ENCODE measurements around the gene KCNS3.

Gene KCNS3

DNA sequence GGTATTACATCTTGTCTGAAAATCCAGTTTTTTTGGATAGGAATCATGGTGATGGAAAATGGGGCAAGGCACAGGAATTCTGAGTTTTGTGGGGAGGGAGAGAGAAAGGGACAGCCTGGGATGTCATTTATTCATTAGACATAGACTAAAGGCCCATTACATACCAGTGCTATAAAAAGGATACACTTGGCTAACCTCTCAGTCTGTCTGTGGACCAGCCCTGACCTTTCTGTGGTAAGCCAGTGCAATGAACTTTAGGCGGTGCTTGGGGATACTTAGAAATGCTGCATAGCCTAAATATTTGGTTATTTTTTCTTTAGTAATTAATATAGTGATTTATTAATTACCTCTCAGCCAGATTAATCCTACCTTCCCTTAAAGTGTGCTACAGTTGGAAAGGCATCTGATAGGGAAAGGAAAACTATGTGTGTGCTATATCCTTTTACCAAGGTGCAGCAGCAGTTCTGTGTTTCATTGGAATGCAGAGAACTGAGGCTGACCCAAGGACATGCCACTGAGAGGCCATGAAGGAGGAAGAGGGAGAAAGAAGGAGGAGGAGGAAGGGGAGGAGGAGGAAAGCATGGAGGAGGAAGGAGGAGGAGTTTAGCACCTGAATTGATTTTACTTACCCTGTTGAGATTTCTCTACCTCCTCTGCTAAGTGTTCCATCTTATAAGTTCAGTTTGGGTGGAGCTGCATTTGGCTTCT is 37.5 kb downstream of the KCNS3 start:
- Histone ChIP-seq H3K27me3 (ENCODE audit: control insufficient read depth in 1 of 2, insufficient read depth in 2 of 2, low read length in 2 of 2) (no peaks in the 10 kb centered on the region), H3K4me3 (ENCODE audit: low read depth in 1 of 2, low read length in 2 of 2) (no peak overlapping the region), H3K9me3 (ENCODE audit: low read length) (no peaks in the 10 kb centered on the region), H3K27ac (ENCODE audit: low read depth, low read length) (no peak overlapping the region), H3K4me1 (ENCODE audit: insufficient read depth, low read length) (peaks cover 5% of the 10 kb centered on the region), H3K9ac (ENCODE audit: low read length) (no peak overlapping the region), H3K36me3 (ENCODE audit: insufficient read depth, low read length) (no peaks in the 10 kb centered on the region)

DNA sequence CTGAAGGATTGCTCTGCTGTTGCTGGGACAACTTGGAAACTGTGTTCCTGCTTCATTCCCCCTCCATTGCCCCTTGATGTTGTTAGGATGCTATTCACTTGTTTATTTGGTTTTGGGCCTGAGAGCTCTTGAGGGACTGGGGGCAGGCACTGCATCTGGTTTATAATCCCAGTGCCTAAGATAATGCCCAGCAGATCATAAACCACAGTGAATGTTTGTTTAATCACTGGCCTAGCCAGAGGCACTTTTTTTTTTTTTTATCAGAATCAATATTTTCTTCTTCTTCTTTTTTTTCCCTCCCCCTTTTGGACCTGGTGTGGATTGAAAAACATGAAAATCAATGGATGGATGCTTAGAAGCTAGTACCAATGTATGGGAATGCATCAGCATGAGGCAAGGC is 38.1 kb downstream of the KCNS3 start:
- H3K27ac ChIP-seq (ENCODE audit: low read depth, low read length) = no peak overlapping the region
- no peak overlapping the region for H3K9ac ChIP-seq (ENCODE audit: low read length)
- H3K9me3 ChIP-seq (ENCODE audit: low read length) = no peaks in the 10 kb centered on the region
- H3K27me3 ChIP-seq (ENCODE audit: control insufficient read depth in 1 of 2, insufficient read depth in 2 of 2, low read length in 2 of 2) = no peaks in the 10 kb centered on the region
- no peaks in the 10 kb centered on the region for H3K36me3 ChIP-seq (ENCODE audit: insufficient read depth, low read length)
- H3K4me3 ChIP-seq (ENCODE audit: low read depth in 1 of 2, low read length in 2 of 2) = no peak overlapping the region
- peaks cover 5% of the 10 kb centered on the region for H3K4me1 ChIP-seq (ENCODE audit: insufficient read depth, low read length)

- H3K27ac ChIP-seq (ENCODE audit: low read depth, low read length) = no peak overlapping the region
- H3K4me3 ChIP-seq (ENCODE audit: low read depth in 1 of 2, low read length in 2 of 2) = no peak overlapping the region
- H3K36me3 ChIP-seq (ENCODE audit: insufficient read depth, low read length) = no peaks in the 10 kb centered on the region
- H3K9me3 ChIP-seq (ENCODE audit: low read length) = no peaks in the 10 kb centered on the region
- peaks cover 5% of the 10 kb centered on the region for H3K4me1 ChIP-seq (ENCODE audit: insufficient read depth, low read length)
- no peaks in the 10 kb centered on the region for H3K27me3 ChIP-seq (ENCODE audit: control insufficient read depth in 1 of 2, insufficient read depth in 2 of 2, low read length in 2 of 2)
- H3K9ac ChIP-seq (ENCODE audit: low read length) = no peak overlapping the region
Measured at GRCh38 chr2:17918789-17919188, 40.3 kb downstream of the KCNS3 start.

DNA sequence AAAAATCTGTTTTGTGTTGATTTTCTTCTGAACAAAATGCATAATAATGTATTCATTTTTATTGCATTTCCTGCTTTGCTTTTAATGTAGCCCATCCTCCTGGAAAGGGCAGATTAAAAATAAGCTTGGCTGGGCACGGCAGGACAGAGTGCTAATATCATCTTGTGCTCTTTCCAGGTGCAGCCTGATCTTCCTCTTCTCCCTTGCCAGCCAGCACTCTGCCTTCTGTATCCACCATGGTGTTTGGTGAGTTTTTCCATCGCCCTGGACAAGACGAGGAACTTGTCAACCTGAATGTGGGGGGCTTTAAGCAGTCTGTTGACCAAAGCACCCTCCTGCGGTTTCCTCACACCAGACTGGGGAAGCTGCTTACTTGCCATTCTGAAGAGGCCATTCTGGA is 52.3 kb downstream of the KCNS3 start:
- Histone ChIP-seq H3K36me3 (ENCODE audit: insufficient read depth, low read length) (peaks cover 15% of the 10 kb centered on the region), H3K27ac (ENCODE audit: low read depth, low read length) (no peak overlapping the region), H3K27me3 (ENCODE audit: control insufficient read depth in 1 of 2, insufficient read depth in 2 of 2, low read length in 2 of 2) (no peaks in the 10 kb centered on the region)

DNA sequence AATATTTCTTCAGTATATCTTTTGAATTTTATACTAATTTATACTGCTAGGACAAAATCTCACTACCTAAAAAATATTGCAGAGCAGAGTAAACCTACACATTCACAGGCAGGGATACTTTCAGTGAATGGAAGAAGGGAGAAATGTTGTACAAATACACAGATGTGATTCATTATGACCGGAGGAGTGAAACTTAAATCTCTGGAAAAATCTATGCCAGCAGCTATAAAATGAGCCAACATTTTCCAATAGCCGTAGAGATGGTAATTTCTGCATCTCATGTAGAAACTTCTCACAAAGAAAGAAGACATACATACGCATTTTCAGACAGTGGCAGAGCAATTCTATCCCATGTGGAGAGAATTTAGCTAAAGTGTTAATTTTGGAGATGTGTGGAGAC is 54.8 kb downstream of the KCNS3 start:
- peaks cover 15% of the 10 kb centered on the region for H3K36me3 ChIP-seq (ENCODE audit: insufficient read depth, low read length)
- no peaks in the 10 kb centered on the region for H3K4me1 ChIP-seq (ENCODE audit: insufficient read depth, low read length)
- H3K27me3 ChIP-seq (ENCODE audit: control insufficient read depth in 1 of 2, insufficient read depth in 2 of 2, low read length in 2 of 2) = no peaks in the 10 kb centered on the region
- H3K27ac ChIP-seq (ENCODE audit: low read depth, low read length) = no peak overlapping the region
- H3K9me3 ChIP-seq (ENCODE audit: low read length) = no peaks in the 10 kb centered on the region
- no peak overlapping the region for H3K4me3 ChIP-seq (ENCODE audit: low read depth in 1 of 2, low read length in 2 of 2)
- H3K9ac ChIP-seq (ENCODE audit: low read length) = no peak overlapping the region

More for the DNA sequence above, 52.3 kb downstream of the KCNS3 start:
- Histone ChIP-seq H3K4me1 (ENCODE audit: insufficient read depth, low read length) (no peaks in the 10 kb centered on the region), H3K4me3 (ENCODE audit: low read depth in 1 of 2, low read length in 2 of 2) (no peak overlapping the region), H3K9ac (ENCODE audit: low read length) (no peak overlapping the region), H3K9me3 (ENCODE audit: low read length) (no peaks in the 10 kb centered on the region)

DNA sequence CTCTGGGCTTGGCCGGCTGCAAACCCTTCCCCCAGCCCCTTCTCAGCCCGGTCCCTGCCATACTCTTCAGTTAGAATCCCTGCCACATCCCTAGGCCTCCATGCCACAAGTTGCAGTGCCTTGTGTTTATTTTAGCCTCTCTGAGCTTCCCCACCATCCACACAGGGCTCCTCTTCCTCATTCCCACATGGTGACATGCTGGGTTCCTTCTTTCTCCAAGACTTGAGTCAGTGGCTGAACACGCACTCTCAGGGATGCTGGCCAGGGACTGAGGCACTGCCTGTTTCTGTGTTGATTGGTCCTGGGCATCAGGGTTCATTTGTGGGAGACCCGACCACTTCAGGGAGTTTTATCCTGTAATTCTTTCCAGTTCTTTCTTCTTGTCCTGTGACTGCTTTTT is 56.3 kb downstream of the KCNS3 start:
- H3K4me3 ChIP-seq (ENCODE audit: low read depth in 1 of 2, low read length in 2 of 2) = no peak overlapping the region
- H3K9ac ChIP-seq (ENCODE audit: low read length) = no peak overlapping the region
- H3K27ac ChIP-seq (ENCODE audit: low read depth, low read length) = no peak overlapping the region
- no peaks in the 10 kb centered on the region for H3K9me3 ChIP-seq (ENCODE audit: low read length)
- no peaks in the 10 kb centered on the region for H3K4me1 ChIP-seq (ENCODE audit: insufficient read depth, low read length)
- H3K36me3 ChIP-seq (ENCODE audit: insufficient read depth, low read length) = peaks cover 15% of the 10 kb centered on the region
- H3K27me3 ChIP-seq (ENCODE audit: control insufficient read depth in 1 of 2, insufficient read depth in 2 of 2, low read length in 2 of 2) = no peaks in the 10 kb centered on the region

- Histone ChIP-seq H3K4me3 (ENCODE audit: low read depth in 1 of 2, low read length in 2 of 2) (no peak overlapping the region), H3K9me3 (ENCODE audit: low read length) (no peaks in the 10 kb centered on the region), H3K4me1 (ENCODE audit: insufficient read depth, low read length) (no peaks in the 10 kb centered on the region), H3K9ac (ENCODE audit: low read length) (no peak overlapping the region), H3K36me3 (ENCODE audit: insufficient read depth, low read length) (peaks cover 15% of the 10 kb centered on the region), H3K27ac (ENCODE audit: low read depth, low read length) (no peak overlapping the region), H3K27me3 (ENCODE audit: control insufficient read depth in 1 of 2, insufficient read depth in 2 of 2, low read length in 2 of 2) (no peaks in the 10 kb centered on the region)
Measured at GRCh38 chr2:17935242-17935885, 56.9 kb downstream of the KCNS3 start.

- Histone ChIP-seq H3K9me3 (ENCODE audit: low read length) (no peaks in the 10 kb centered on the region), H3K4me3 (ENCODE audit: low read depth in 1 of 2, low read length in 2 of 2) (no peak overlapping the region), H3K27me3 (ENCODE audit: control insufficient read depth in 1 of 2, insufficient read depth in 2 of 2, low read length in 2 of 2) (no peaks in the 10 kb centered on the region), H3K9ac (ENCODE audit: low read length) (no peak overlapping the region), H3K36me3 (ENCODE audit: insufficient read depth, low read length) (peaks cover 9% of the 10 kb centered on the region), H3K27ac (ENCODE audit: low read depth, low read length) (no peak overlapping the region), H3K4me1 (ENCODE audit: insufficient read depth, low read length) (no peaks in the 10 kb centered on the region)
Measured at GRCh38 chr2:17936599-17936998, 58.1 kb downstream of the KCNS3 start.

DNA sequence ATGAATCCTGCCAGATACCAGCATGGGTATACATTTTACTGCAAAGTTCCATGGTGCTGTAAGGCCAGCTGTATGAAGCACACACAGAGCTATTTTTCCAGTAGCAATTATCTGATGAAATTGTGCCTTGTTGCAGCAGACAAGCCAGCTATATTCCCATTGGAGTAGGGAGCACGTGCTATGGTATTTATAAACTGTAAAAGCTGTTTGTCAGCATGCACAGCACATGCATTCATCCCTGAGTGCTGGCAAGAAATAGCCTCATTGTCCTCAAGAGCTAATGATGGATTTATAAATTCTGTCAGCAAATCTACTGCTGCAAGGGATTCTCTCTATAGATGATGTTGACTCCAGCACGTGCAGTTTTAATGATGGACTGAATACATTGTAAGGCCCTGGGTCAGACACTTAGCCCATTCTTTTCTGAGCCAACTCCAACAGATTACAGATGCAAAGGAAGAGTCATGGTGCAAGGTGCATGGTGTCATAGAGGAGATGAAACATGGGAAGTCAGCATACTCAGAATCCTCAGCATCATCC is 61.7 kb downstream of the KCNS3 start:
- Histone ChIP-seq H3K36me3 (ENCODE audit: insufficient read depth, low read length) (no peaks in the 10 kb centered on the region), H3K4me1 (ENCODE audit: insufficient read depth, low read length) (no peaks in the 10 kb centered on the region), H3K27ac (ENCODE audit: low read depth, low read length) (no peak overlapping the region), H3K9me3 (ENCODE audit: low read length) (no peaks in the 10 kb centered on the region), H3K4me3 (ENCODE audit: low read depth in 1 of 2, low read length in 2 of 2) (no peak overlapping the region), H3K9ac (ENCODE audit: low read length) (no peak overlapping the region), H3K27me3 (ENCODE audit: control insufficient read depth in 1 of 2, insufficient read depth in 2 of 2, low read length in 2 of 2) (no peaks in the 10 kb centered on the region)

DNA sequence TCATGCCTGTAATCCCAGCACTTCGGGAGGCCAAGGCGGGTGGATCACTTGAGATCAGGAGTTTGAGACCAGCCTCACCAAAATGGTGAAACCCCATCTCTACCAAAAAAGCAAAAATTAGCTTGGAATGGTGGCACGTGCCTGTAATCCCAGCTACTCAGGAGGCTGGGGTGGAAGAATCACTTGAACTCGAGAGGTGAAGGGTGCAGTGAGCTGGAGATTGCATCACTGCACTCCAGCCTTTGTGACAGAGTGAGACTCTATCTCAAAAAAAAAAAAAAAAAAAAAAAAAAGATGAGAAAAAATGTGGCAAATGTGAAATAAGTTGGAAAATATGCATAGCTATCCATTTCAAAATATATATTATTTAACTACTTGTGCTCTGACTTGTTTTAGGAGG is 65.0 kb downstream of the KCNS3 start:
- Histone ChIP-seq H3K4me3 (ENCODE audit: low read depth in 1 of 2, low read length in 2 of 2) (no peak overlapping the region), H3K27me3 (ENCODE audit: control insufficient read depth in 1 of 2, insufficient read depth in 2 of 2, low read length in 2 of 2) (no peaks in the 10 kb centered on the region), H3K27ac (ENCODE audit: low read depth, low read length) (no peak overlapping the region), H3K9me3 (ENCODE audit: low read length) (no peaks in the 10 kb centered on the region), H3K9ac (ENCODE audit: low read length) (no peak overlapping the region), H3K4me1 (ENCODE audit: insufficient read depth, low read length) (no peaks in the 10 kb centered on the region), H3K36me3 (ENCODE audit: insufficient read depth, low read length) (no peaks in the 10 kb centered on the region)

- H3K4me1 ChIP-seq (ENCODE audit: insufficient read depth, low read length) = no peaks in the 10 kb centered on the region
- H3K9me3 ChIP-seq (ENCODE audit: low read length) = no peaks in the 10 kb centered on the region
- no peaks in the 10 kb centered on the region for H3K36me3 ChIP-seq (ENCODE audit: insufficient read depth, low read length)
- no peak overlapping the region for H3K4me3 ChIP-seq (ENCODE audit: low read depth in 1 of 2, low read length in 2 of 2)
- no peak overlapping the region for H3K9ac ChIP-seq (ENCODE audit: low read length)
- H3K27me3 ChIP-seq (ENCODE audit: control insufficient read depth in 1 of 2, insufficient read depth in 2 of 2, low read length in 2 of 2) = no peaks in the 10 kb centered on the region
- no peak overlapping the region for H3K27ac ChIP-seq (ENCODE audit: low read depth, low read length)
Measured at GRCh38 chr2:17947113-17947512, 68.6 kb downstream of the KCNS3 start.

DNA sequence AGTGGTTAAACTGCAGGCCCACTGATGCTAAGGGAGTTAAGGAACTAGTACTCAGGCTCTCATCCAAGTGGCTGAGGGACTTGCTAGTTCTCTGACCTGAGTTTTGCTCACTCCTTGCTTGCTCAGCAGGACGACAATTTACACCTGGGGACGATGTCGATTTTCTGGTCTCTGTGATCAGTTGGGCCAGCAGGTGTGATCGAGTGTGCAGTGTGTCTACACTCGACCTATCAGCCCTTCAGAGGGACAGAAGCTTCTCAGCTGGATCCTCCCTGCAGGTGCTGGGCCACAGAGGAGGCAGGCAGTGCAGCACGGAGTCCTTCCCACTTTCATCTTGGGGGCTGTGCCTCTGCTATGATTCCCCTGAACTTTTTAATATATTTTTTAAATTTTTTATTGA is 71.5 kb downstream of the KCNS3 start:
- no peak overlapping the region for H3K27ac ChIP-seq (ENCODE audit: low read depth, low read length)

More for the DNA sequence above, 71.5 kb downstream of the KCNS3 start:
- Histone ChIP-seq H3K9ac (ENCODE audit: low read length) (no peak overlapping the region), H3K9me3 (ENCODE audit: low read length) (no peaks in the 10 kb centered on the region), H3K4me1 (ENCODE audit: insufficient read depth, low read length) (no peaks in the 10 kb centered on the region), H3K36me3 (ENCODE audit: insufficient read depth, low read length) (no peaks in the 10 kb centered on the region), H3K4me3 (ENCODE audit: low read depth in 1 of 2, low read length in 2 of 2) (no peak overlapping the region), H3K27me3 (ENCODE audit: control insufficient read depth in 1 of 2, insufficient read depth in 2 of 2, low read length in 2 of 2) (no peaks in the 10 kb centered on the region)
